Cardiac muscle cell (in vitro differentiated cells and primary cell): ENCODE data around the gene HRC. TPM values are rescaled to one million over a fixed set of nuclear protein-coding genes. Genes with fewer than 3 reads are reported as not detected.

Source experiments
- DNase-seq, 2 donors: peaks; one replicate each; pipeline versions ENCODE4 v3.0.0 to v3.0.0-alpha.2; 2010 to 2017; ENCODE audit warnings: low read depth in 1 of 2, low spot score in 1 of 2
- H3K27ac ChIP-seq: fragments of 200-600 bp; sonication (generic); 2 replicates; pipeline ENCODE4 v1.5.1; 2016
- H3K27me3 ChIP-seq: fragments of 200-600 bp; sonication (generic); 2 replicates; pipeline ENCODE4 v1.6.0; 2016; ENCODE audit warnings: control low read depth
- H3K36me3 ChIP-seq: fragments of 200-600 bp; sonication (generic); 2 replicates; pipeline ENCODE4 v1.5.1; 2016; ENCODE audit warnings: control low read depth
- H3K4me1 ChIP-seq: fragments of 200-600 bp; sonication (generic); 2 replicates; pipeline ENCODE4 v1.8.1; 2017; ENCODE audit warnings: low read depth, mild to moderate bottlenecking, mixed run types
- H3K4me3 ChIP-seq: fragments of 200-600 bp; sonication (generic); 2 replicates; pipeline ENCODE4 v1.5.1; 2016; ENCODE audit warnings: mild to moderate bottlenecking
- H3K9me3 ChIP-seq: fragments of 200-600 bp; sonication (generic); 2 replicates; pipeline ENCODE4 v1.5.1; 2017; ENCODE audit warnings: low read depth, mild to moderate bottlenecking, control low read depth
- CTCF ChIP-seq: IDR thresholded peaks from 2 replicates; pipeline ENCODE4 v1.5.1; 2012; ENCODE audit warnings: low read depth, mild to moderate bottlenecking, low read length
- polyA plus RNA-seq: library from polyadenylated mRNA; unstranded; fragments of >200 nt; fragmentation: Nextera tagmentation; extraction: Ambion mirVana; gene quantifications from 2 replicates; pipeline ENCODE4 v1.2.1, GENCODE V29; 2016
- total RNA-seq: library from RNA; depleted of rRNA; stranded (reverse); fragments of >200 nt; gene quantifications from 2 replicates; pipeline ENCODE4 v1.2.3, GENCODE V29; 2016

The HRC gene
- total and polyA plus RNA-seq, 2 experiments from 2014 or later = 184 to 389 TPM

GRCh38 chr19:49141352-49141751, 13.8 kb downstream of the HRC start:
- Histone ChIP-seq H3K4me1 (peaks cover 6% of the 10 kb centered on the region), H3K36me3 (no peaks in the 10 kb centered on the region), H3K27ac (no peak overlapping the region), H3K9me3 (no peaks in the 10 kb centered on the region), H3K27me3 (no peaks in the 10 kb centered on the region), H3K4me3 (no peak overlapping the region)
- TF ChIP-seq CTCF = no peak
- DNase-seq = no peak

GRCh38 chr19:49140951-49141350, 14.2 kb downstream of the HRC start:
- DNase-seq = no peak
- Histone ChIP-seq H3K9me3 (no peaks in the 10 kb centered on the region), H3K4me3 (no peak overlapping the region), H3K27me3 (no peaks in the 10 kb centered on the region), H3K36me3 (no peaks in the 10 kb centered on the region), H3K27ac (no peak overlapping the region), H3K4me1 (peaks cover 6% of the 10 kb centered on the region)
- TF ChIP-seq CTCF = no peak

- H3K27ac ChIP-seq = no peak overlapping the region
Observed at GRCh38 chr19:49136771-49137171, 18.4 kb downstream of the HRC start.

DNA sequence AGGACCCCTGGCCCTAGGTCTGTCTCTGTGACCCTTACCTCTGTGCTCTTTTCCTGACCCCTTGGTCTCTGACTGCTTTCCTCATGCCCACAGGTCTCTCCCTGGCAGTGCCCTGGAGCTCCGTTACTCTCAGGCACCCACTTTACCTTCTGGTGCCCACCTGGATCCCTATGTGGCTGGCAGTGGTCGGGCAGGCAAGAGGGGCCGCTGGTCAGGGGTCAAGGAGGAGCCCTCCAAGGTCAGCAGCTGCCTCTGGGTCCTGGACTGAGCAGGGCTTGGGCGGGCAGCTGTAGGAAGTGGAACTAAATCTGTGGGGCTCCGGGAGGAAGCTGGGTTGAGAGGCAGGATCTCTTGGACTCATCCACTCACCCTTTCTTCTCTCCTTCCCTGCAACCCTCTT, 19.5 kb downstream of the HRC start:
- H3K36me3 ChIP-seq = no peaks in the 10 kb centered on the region
- H3K27ac ChIP-seq = no peak overlapping the region
- H3K9me3 ChIP-seq = no peaks in the 10 kb centered on the region
- no peak for TF ChIP-seq CTCF
- H3K27me3 ChIP-seq = no peaks in the 10 kb centered on the region
- H3K4me3 ChIP-seq = no peak overlapping the region
- H3K4me1 ChIP-seq = no peaks in the 10 kb centered on the region
- DNase-seq = no peak

More at GRCh38 chr19:49136771-49137171, 18.4 kb downstream of the HRC start:
- peak in 1 of 2 donors; percentile 79 for DNase-seq
- Histone ChIP-seq H3K36me3 (no peaks in the 10 kb centered on the region), H3K4me1 (no peaks in the 10 kb centered on the region), H3K4me3 (no peak overlapping the region), H3K27me3 (no peaks in the 10 kb centered on the region), H3K9me3 (no peaks in the 10 kb centered on the region)
- no peak for TF ChIP-seq CTCF

GRCh38 chr19:49133621-49134454, 21.4 kb downstream of the HRC start:
- no peak overlapping the region for H3K4me3 ChIP-seq
- TF ChIP-seq CTCF = peak; percentile 25
- H3K9me3 ChIP-seq = no peaks in the 10 kb centered on the region
- peak; percentile 33 to 68 for DNase-seq
- no peaks in the 10 kb centered on the region for H3K36me3 ChIP-seq
- H3K27ac ChIP-seq = no peak overlapping the region
- H3K27me3 ChIP-seq = no peaks in the 10 kb centered on the region
- H3K4me1 ChIP-seq = peaks cover 2% of the 10 kb centered on the region
